NCI-H460 (cell line): ENCODE results near the gene WDR38. TPM values are rescaled to one million over a fixed set of nuclear protein-coding genes. Genes with fewer than 3 reads are reported as not detected.
A peak's percentile ranks its signal among the peaks of the same experiment; 100 is the strongest.

Experiments
- DNase-seq: peaks from one replicate; pipeline ENCODE4 v3.0.0-alpha.2; 2016; ENCODE audit warnings: low read depth; ENCODE audit errors: extremely low read depth
- total RNA-seq: library from RNA; depleted of rRNA; stranded (reverse); fragments of >200 nt; shearing (Covaris generic); gene quantifications from 2 replicates; pipeline ENCODE4 v1.2.3, GENCODE V29; 2014

The WDR38 gene
- total RNA-seq, 1 experiment from 2014 or later = not detected

GRCh38 chr9:124878518-124878917 is 25.3 kb downstream of the WDR38 start:
- DNase-seq = no peak

GRCh38 chr9:124879226-124879625 is 26.0 kb downstream of the WDR38 start:
- DNase-seq = no peak

GRCh38 chr9:124880501-124880900 is 27.2 kb downstream of the WDR38 start:
- no peak for DNase-seq

- DNase-seq = no peak
Measured at GRCh38 chr9:124881138-124881743, 28.0 kb downstream of the WDR38 start.

- DNase-seq = no peak
Measured at GRCh38 chr9:124882231-124882630, 29.0 kb downstream of the WDR38 start.

GRCh38 chr9:124884376-124884775 is 31.1 kb downstream of the WDR38 start:
- DNase-seq = no peak

GRCh38 chr9:124885551-124885950 is 32.3 kb downstream of the WDR38 start:
- DNase-seq = no peak

- no peak for DNase-seq
Measured at GRCh38 chr9:124886461-124886860, 33.2 kb downstream of the WDR38 start.

GRCh38 chr9:124886866-124887492 is 33.7 kb downstream of the WDR38 start:
- DNase-seq = no peak

GRCh38 chr9:124887832-124888231 is 34.6 kb downstream of the WDR38 start:
- DNase-seq = no peak

GRCh38 chr9:124889006-124889405 is 35.7 kb downstream of the WDR38 start:
- DNase-seq = no peak

- DNase-seq = no peak
Measured at GRCh38 chr9:124890179-124890578, 36.9 kb downstream of the WDR38 start.

- DNase-seq = no peak
Measured at GRCh38 chr9:124894035-124894740, 40.9 kb downstream of the WDR38 start.

- peak; percentile 46 for DNase-seq
Measured at GRCh38 chr9:124894741-124895170, 41.5 kb downstream of the WDR38 start.

GRCh38 chr9:124897570-124898460 is 44.6 kb downstream of the WDR38 start:
- DNase-seq = no peak

- no peak for DNase-seq
Measured at GRCh38 chr9:124899845-124900244, 46.6 kb downstream of the WDR38 start.

GRCh38 chr9:124906966-124907365 is 53.7 kb downstream of the WDR38 start:
- no peak for DNase-seq
